ENCODE data around the gene BBS1.

BBS1 gene

DNA sequence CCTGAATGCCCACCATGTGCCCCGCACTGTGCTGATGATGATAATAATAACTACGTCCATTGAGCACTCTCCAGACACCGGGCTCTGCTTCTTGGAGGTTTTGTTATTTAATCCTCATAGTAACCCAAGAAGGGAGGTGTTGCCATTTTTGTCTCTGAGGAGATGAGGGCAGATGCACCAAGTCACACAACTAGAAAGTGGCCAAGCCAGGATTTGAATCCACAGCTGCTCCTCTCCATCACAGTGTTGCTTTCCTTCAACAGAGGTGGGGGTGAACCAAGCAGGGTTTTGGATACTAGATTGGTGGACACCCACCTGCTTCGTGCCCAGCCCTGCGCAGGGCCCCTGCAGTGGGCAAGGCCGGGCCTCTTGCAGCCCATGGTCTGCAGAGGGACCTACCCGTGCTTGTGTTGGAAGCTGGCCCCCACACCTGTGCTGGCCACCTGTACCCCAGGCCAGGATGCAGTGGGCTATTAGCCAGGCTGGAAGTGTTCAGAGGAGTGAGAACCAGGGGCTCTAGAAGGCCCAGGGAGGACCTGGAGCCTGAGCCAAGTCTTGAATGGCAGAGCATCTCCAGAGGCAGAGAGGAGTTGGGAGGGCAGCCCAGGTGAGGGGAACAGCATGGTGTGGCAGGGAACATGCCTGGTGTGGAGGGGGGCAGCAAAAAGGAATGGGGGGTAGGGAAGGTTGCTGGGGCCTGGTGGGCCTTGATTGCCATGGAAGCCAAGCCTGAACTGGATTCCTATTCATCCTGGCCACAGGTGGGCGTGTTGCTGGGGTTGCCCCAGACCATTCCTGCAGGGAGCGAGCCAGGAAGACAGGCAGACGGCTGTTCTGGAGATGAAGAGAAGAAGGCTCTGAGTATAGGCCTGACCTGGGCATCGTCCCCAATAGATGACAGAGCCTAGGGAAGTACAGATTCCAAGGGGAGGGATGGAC, 32.9 kb upstream of the BBS1 start:
- DNase-seq (ENCODE audit: low read depth in 3 of 3): no peak

DNA sequence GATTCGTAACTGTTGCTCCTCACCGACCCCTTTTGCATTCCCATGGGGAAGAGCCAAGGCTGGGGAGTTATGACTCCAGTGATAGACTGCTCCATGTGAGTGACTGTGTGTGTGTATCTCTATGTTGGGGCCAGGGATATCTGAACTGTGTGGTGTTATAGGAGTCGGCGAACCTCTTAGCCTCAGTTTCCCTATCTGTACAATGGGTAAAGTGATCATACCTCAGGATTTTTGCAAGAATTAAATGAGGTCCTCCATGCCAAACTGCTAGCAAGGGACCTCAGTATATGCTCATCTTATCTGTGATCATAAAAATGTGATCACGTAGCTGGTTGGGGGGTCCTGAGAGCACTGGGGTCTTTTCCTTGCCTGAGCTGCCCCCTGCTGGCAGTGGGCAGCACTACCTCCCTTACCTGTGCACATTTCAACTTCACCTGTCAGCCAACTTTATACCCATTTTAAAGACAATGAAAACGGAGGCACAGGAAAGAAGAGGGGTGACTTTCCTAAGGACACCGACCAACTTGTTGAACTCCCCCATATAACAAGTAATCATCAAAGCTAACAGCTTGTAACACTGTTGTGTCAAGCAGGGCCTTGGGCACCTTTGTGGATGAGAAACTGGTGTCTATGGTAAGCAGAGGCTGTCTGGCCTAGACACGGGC, 31.6 kb upstream of the BBS1 start:
- no peak for DNase-seq (ENCODE audit: low read depth in 3 of 3)

DNA sequence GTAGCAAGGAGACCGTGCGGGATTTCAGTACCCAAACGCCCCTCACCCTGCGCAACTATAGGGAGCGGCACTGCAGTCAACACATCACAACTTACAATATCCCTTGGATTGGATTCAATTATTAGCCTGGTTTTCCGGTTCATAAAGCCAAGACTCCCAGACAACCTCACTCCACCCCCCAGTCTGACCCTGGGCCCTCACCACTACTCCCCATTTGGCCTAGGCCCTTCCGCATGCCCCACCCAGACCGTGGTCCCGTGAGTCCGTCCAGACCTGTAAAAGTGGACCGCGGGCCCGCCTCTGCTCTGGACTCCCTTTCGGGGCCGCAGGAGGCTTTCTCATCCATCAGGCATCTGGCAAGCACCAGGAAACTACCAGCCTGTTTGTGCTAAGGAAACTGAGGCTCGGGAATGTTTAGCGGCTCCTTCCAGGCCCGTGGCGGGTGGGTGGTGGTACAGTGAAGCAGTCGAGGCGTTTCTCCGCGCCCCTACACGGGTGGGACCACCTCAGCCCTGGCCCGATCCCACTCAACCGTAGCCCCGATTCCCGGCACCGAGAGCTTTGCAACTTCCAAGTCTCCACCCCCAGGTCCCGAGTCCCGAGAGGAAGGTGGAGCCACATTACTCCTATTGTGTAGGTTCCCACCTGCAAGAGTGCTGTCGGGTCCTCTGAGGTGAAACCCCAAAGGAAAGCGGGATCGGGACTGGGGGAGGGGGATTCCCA, 30.9 kb upstream of the BBS1 start:
- no peak for DNase-seq (ENCODE audit: low read depth in 3 of 3)

DNA sequence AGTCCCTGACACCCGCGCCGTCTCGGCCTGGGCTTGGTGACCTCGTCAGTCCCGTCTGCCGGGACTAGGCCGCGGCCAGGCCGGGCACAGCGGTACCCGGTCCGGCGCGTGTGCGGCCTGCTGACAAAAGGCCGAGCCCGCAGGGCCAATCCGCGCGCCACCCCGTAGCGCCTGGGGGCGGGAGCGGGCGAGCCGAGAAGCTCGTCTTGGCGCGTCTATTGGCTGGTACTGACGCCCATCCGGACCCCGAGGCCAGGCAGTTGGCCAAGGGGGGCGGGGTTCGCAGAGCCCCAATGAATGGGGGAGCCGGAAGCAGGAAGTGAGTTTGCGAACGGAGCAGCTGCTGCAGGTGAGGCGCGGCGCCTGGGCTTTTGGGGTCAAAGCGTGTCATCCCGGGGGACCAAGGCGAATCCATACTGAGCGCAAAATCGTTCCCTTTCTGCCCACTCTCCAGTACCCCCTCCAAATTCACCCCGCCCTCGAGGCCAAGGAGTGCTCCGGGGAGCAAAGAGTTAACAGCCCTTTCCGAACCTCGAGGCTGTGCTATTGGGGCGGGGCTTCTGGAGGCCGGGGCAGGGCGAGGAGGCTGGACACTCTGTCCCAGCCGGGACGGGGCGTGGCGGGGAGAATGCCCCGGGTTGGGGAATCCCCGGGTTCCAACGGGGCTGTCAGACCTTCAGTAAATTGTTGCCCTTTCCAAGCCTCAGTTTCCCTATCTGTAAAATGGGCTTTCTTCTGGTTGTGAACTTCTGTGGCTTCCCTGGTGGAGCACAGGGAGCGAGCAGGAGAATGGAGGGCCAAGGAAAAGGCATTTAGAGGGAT, 30.1 kb upstream of the BBS1 start, which contains the start of gene DPP3:
TSS of gene DPP3 (plus strand) at position 318 of the 822 bp plus-strand sequence. CDS start 1,767 bp downstream, outside the sequence.
- peak; percentile 91 to 97 (median 94) for DNase-seq (ENCODE audit: low read depth in 3 of 3)

DNA sequence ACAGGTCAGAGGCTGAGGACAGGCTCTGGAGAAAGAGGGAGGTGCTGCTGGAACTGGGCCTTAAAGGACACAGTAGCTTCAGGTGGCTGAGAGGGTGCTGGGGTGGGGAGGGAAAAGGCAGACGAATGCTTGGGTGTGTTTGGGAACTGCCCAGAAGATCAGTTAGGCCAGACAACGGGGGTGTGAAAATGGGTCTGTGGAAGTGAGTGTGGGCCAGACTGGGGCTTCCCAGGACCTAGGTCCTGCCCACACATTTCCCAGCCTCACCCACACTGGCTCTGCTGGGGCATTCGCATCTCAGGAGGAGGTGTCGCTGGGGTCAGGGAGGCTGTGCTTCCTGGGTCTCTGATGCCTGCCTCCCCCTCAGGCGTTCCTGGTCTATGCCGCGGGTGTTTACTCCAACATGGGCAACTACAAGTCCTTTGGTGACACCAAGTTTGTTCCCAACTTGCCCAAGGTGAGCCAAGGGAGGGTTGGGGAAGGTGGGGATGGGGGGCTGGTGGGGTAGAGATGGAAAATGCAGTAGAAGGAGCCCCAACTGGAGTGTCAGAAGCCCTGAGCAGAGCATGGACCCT, 25.5 kb upstream of the BBS1 start:
- no peak for DNase-seq (ENCODE audit: low read depth in 3 of 3)

DNA sequence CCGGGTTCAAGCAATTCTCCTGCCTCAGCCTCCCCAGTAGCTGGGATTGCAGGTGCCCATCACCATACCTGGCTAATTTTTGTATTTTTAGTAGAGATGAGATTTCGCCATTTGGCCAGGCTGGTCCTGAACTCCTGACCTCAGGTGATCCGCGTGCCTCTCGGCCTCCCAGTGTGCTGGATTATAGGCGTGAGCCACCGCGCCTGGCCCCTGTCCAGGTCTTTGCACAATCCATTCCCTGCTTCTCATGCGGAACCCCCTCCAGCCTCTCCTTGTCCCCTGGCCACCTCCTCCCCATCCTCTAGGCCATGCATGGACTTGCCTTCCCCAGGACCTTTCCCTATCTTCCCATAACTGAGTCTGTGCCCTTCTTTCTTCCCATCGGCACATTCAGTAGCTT, 21.5 kb upstream of the BBS1 start:
- no peak for DNase-seq (ENCODE audit: low read depth in 3 of 3)

DNA sequence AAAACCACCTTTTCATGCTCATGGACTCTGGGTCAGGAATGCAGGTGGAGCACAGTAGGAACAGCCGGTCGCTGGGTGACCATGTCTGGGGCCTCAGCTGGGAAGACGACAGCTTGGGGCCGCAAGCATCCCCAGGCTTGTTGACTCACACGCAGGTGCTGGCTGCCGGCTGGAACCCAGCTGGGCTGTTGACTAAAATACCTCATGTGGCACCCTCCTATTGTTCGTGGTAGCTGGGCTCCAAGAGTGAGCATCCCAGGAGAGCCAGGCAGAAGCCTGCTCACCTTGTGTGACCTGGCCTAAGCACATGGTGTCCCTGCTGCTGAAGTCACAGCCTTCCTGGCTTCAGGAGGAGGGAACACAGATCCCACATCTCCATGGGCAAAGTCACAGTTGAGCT, 20.8 kb upstream of the BBS1 start:
- DNase-seq (ENCODE audit: low read depth in 3 of 3): no peak

DNA sequence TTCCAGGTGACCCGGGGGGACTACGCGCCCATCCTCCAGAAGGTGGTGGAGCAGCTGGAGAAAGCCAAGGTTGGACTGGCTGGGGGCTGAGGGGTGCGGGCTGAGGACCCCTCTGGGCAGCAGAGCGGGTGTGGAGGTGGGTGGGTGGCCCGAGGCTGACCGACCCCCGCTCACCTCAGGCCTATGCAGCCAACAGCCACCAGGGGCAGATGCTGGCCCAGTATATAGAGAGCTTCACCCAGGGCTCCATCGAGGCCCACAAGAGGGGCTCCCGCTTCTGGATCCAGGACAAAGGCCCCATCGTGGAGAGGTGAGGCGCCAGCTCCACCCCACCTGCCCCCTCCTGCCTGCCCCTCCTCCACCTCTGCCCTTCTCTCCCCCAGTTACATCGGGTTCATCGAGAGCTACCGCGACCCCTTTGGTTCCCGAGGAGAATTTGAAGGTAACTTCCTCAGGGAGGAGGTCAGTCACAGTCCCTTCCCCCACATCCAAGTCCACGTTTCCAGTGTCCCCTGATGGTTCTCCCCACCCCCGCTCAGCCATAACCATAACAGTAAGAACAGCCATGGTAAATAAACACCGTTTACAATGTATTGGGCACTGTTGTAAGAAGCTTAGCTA, 19.0 kb upstream of the BBS1 start:
- DNase-seq (ENCODE audit: low read depth in 3 of 3): no peak

DNA sequence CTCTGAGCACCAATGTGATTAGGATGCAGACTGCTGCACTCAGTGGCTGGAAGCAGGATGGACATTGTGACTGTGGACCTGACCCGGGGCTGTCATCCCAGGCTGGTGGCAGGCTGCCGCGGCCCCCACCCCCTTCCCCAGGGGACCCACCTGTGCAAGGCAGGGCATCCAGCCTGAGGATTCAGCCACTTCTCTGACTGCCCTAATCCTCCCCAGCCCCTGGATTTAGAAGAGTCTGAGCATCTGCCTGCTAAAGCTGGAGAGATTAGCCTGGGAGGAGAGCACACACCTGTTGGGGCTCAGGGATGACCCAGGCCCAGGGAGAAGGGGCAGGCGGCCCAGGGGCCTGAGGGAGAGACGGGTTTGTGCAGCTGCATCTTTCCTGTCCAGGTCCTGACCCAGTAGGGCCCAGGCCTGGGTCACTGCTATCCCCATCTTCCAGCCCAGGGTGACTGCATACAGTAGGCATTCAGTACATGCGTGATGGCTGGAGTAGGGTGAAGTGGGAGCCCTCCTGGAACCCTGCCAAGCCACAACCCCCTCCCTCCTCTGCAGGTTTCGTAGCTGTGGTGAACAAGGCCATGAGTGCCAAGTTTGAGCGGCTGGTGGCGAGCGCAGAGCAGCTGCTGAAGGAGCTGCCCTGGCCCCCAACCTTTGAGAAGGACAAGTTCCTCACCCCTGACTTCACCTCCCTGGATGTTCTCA, 18.1 kb upstream of the BBS1 start:
- DNase-seq (ENCODE audit: low read depth in 3 of 3): no peak

DNA sequence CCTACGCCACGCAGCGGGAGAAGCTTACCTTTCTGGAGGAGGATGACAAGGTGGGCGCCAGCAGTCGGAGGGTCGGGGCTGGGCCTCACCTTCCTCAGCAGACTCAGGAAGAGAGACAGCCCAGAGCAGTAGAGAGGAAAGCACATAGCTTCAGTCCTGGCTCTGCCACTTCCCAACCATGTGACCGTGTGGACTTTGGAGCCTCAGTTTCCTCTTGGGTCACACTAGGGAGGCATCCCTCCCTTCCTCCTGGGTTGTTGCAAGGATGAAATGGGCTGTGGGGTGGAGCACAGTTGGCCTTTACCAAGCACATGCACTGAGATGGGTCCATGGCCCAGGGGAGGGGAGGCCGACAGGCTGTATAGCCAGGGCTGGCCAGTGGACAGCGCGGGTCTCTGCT, 17.3 kb upstream of the BBS1 start:
- DNase-seq (ENCODE audit: low read depth in 3 of 3): no peak

DNA sequence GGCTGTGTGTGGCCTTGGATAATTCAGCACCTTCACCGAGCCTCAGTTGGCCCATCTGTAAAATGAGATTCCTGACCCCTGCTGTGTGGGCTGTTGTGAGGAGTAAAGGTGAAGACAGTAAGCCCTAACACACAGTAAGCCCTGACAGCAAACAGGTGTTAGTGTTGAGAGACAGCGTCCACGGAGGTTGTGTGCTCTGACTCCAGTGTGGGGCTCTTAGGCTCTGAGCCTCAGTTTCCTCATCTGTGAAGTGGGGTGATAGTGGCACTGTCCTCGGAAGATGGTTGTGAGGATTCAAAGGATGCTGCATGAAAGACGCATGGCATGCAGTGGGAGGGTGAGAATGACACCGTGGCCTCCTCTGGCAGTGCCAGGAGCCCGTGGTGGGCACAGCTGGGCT, 16.0 kb upstream of the BBS1 start:
- DNase-seq (ENCODE audit: low read depth in 3 of 3): no peak

DNA sequence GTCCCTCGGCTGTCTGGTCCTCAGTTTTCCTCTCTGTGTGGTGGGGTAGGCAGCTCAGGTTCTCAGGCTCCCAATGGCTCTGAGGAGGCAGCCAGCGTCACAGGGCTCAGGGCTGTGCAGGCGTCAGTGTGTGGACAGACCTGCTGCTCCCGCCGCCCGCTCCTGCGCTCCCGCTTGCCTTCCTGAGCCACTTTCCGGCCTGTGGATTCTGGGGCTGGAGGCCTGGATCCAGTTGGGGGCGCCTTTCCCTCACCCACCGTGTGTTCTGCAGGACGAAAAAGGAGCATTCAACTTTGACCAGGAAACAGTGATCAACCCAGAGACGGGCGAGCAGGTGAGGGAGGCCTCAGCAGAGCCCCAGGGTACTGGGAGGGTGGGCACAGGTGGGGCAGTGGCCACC, 15.5 kb upstream of the BBS1 start:
- no peak for DNase-seq (ENCODE audit: low read depth in 3 of 3)

DNA sequence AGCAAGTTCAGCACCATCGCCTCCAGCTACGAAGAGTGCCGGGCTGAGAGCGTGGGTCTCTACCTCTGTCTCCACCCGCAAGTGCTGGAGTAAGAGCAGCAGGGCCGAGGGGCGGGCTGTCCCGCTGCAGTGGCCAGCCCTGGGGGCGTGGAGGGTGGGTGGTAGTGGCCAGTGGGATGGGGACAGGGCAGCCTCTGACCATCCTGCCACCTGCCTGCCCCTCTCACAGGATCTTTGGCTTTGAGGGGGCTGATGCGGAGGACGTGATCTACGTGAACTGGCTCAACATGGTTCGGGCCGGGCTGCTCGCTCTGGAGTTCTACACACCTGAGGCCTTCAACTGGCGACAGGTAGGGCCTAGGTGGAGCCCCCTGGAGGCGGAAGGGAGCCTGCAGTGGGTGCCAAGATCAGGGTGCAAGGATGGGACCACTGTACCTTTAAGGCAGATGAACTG, 15.0 kb upstream of the BBS1 start:
- no peak for DNase-seq (ENCODE audit: low read depth in 3 of 3)

DNA sequence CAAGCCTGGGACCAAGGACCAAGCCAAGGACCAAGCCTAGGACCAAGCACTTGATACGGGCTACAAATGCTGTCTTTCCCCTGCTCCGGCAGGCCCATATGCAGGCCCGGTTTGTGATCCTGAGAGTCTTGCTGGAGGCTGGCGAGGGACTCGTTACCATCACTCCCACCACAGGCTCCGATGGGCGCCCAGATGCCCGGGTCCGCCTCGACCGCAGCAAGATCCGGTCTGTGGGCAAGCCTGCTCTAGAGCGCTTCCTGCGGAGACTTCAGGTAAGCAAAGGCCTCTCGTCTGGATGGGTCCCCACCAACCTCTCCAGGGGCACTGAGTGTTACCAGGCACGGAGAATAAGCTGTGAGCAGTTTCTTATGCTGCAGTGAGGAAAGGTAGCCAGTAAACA, 13.2 kb upstream of the BBS1 start:
- no peak for DNase-seq (ENCODE audit: low read depth in 3 of 3)

DNA sequence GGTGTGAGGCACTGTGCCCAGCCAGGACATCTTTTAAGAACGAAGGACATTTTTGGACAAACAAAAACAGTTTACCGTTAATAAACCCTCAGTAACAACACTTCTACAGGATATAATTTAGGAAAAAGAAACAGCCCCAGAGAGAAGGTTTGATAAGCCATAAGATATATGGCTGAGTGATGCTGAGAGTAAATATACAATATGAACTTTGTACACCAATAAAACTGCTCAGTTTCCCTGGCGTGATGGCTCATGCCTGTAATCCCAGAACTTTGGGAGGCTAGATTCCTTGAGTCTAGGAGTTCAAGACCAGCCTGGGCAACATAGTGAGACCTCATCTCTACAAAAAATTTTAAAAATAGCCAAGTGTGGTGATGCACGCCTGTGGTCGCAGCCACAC, 11.9 kb upstream of the BBS1 start:
- DNase-seq (ENCODE audit: low read depth in 3 of 3): no peak

DNA sequence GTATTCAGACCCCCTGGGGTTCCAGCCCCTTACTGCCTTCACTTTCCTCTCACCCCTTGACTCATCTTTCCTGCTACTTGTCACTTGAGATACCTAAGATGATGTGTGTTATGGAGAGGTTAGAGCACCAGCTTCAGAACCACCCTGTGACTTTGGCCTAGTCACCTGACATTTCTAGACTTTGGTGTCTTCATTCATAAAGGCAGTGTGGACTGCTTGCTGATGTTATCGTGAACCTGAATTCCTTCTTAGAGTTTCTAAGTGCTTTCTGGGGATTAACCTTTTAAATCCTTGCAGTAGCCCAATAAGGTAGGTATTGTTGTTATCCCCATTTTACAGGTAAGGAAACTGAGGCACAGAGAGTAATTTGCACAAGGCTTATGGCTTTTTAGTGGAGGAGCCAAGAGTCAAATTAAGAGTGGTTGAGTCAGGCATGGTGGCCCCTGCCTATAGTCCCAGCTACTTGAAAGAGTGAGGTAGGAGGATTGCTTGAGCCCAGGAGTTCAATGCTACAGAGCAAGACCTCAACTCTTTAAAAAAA, 5.1 kb upstream of the BBS1 start:
- no peak for DNase-seq (ENCODE audit: low read depth in 3 of 3)

DNA sequence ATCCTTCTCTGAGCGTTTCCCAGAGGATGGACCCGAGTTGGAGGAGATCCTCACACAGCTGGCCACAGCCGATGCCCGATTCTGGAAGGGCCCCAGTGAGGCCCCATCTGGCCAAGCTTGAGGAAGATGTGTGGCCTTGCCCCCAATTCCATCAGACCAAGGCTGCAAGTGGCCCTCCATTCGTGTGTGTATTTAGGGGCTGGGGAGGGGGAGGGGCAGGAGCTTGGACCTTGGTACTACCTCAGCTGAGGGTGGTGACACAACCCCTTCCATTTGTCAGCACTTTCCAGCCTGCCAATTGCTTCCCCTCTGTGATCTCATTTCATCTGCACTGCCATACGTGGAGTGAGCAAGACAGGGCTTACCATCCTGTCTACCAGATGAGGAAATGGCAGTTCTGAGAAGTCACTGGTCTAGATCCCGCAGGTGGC, 1.3 kb upstream of the BBS1 start:
- no peak for DNase-seq (ENCODE audit: low read depth in 3 of 3)

DNA sequence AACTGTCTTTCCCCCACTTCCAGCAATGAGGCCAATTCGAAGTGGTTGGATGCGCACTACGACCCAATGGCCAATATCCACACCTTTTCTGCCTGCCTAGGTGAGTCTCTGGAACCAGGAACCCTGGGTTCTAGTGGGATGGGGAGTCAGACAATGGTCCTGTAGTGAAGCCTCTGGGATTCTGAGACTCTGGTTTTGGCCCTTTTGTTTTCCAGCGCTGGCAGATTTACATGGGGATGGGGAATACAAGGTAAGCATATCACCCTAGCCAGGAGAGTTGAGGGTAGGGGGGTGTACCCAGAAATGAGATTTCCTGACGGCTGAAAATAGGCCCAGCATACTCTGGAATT, 530 bp downstream of the BBS1 start:
- no peak for DNase-seq (ENCODE audit: low read depth in 3 of 3)

DNA sequence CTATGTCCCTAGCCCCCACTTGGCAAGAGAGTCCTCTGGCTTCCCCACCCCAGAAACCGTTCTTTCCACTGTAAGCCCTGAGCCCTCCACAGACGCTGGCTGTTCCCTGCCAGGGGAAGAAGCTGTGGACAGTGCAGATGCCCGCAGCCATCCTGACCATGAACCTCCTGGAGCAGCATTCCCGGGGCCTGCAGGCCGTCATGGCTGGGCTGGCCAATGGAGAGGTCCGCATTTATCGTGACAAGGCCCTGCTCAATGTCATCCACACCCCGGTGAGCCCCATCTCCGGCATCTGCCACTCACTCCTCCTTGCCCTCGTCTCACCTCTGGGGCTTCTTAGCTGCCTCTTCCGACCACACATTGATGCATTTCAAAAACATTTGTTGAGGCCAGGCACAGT, 13.2 kb downstream of the BBS1 start:
- no peak for DNase-seq (ENCODE audit: low read depth in 3 of 3)
